HG03097 (cell line): ENCODE data around the gene THOC3.
A peak's percentile ranks its signal among the peaks of the same experiment; 100 is the strongest.
"Not testable (repeated sequence)": the region's sequence is repeated elsewhere in the genome, so short reads cannot be mapped to it uniquely, and the experiment has no call there.

Source experiments
- ATAC-seq: cut with Tn5 transposase; IDR thresholded peaks from one replicate; pipeline ENCODE4 v1.9.1; 2021; ENCODE audit not compliant: unreplicated experiment, low FRiP score

Gene THOC3

DNA sequence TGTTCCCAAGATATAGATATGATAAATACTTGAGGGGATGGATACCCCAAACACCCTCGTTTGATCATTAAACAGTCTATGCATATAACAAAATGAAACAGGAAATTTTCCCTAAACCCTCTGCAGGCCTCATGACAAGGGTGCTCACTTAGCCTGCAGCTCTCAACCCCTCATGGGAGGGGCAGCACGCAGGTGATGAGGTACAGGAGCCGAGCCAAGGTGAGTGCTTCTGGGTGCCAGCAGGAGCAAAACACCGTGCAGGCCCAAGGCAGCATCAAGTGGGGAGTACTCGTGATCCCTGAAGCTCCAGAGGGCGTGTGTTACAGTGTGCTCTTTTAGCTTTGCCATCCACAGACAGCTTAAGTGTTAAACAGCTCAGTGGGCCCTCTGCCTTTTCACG, 24.9 kb downstream of the THOC3 start:
- ATAC-seq, result not testable (repeated sequence)

DNA sequence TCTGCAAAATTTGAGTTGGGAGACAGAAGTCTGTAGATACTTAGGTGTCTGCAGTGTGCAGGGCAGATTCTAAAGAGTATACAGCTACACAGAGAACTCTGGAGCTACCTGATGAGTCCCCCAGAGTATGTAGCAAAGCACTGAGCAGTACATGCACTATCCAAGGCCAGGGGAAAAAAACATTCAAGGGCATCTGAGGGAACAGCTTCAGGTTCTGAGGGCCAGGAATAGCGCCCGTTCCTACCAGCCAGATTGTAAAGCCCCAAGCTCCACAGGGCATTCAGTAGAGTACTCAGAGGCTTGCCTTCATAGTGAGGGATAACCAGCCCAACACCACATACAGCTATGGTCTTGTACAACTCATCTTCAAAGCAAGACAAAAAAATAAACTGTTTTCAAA, 27.5 kb downstream of the THOC3 start:
- not testable (repeated sequence) for ATAC-seq

DNA sequence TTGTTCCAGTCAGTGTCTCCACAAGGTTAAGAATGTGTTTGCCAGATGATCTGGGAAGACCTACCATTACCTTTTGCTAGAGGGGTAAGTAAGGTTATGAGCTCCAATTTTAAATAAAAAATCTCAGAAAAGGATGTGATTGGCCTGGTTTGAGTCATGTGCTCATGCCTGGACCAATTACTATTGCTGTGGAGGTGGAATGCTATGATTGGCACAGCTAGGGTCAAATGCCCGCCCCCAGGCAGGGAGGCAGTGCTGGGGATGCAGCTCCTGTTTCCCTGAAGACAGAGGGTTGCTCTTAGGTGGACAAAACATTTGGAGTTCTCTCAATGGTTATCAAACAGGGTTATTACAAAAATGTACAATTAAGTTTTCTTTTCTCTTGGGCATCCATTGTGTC, 29.6 kb downstream of the THOC3 start:
- not testable (repeated sequence) for ATAC-seq

DNA sequence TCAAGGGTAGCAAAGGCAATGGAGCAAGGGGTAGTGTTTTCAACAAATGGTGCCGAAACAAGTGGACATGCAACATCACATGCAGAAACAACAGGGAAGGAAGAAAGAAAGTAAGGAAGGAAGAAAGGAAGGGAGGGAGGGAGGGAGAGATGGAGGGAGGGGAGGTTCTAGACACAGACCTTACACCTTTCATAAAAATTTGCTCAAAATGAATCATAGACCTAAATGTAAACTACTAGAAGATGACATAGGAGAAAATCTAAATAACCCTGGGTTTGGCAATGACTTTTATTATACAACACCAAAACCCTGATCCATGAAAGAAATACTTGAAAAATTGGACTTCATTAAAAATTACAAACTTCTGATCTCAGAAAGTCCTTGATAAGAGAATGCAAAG, 39.4 kb downstream of the THOC3 start:
- ATAC-seq, result not testable (repeated sequence)

DNA sequence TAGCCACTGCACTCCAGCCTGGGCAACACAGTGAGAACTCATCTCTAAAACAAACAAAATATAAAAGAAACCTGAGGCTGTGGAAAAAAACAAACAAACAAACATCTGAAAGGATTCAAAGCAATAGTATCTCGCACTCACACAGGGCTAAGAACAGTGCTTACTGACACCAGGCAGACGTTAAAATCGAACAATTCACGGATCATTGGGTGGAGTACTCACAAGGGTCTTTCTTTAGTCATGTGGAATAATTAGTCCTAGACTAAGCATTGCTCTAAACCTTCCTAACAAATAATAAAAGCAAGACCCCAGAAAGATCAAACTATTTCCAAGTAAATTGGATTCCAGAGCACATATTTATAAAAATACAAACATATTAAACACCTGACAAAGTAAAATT, 43.0 kb downstream of the THOC3 start:
- ATAC-seq, result not testable (repeated sequence)

DNA sequence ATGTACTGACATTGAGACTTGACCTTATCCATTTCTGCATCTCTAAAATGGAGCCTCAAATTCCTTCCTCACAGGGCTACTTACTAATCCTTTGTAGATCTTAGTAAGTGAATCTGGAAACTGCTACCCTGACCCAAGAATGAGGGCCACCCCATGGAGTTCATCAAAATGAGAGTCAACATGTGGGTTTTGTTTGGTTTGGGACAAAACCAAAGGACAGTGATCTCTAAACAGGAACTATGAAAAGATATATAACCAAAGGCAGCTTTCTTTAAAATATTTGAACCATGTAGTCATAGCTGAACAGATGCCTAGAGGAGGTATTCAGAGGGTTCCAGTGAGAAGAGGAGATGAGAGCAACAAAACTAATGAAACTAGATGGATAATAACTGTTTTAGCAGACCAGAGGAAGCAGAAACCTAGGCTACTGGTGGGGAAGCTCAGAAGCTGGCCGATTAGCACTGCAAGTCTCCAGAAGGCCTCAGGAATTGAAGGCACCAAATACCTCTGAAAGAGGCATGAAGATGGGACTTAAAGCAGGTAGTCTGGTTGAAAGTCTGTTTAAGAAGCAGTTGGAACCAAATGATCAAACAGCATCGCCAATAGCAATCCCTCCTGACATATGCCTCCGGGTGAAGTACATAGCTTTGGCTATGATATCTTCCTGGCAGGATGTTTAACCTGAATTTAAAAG, 45.8 kb downstream of the THOC3 start:
- no peak for ATAC-seq

DNA sequence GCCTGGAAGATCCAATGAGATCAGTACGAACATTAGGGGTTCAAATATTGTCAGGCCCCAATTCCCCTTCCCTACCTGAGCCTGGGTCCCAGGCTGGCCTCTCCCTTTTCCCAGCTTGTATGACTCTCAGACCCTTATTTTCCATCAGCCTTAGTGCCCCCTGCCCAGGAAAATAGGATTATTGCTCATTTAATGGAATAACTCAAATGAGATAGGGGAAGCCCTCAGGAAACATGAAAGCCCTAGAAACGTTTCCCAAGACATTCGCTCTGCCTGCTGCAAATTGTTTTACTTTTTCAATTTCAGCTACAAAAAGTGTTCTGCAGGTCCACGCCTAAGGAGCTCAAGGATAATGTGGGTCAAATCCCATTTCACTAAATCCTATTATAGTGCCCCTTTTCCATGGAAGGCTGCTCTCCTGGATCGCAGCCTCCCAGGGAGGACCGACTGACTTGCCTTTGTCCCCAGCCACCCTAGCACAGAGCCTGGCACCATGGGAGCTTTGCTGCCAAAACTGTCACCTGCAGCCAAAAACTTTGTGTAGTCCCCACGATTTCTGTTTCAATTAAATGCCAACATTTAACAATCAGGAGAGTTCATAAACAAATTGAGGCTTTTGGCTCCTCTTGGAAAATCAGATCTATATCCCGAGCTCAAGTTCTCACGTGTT, 46.9 kb downstream of the THOC3 start:
- ATAC-seq, result no peak

DNA sequence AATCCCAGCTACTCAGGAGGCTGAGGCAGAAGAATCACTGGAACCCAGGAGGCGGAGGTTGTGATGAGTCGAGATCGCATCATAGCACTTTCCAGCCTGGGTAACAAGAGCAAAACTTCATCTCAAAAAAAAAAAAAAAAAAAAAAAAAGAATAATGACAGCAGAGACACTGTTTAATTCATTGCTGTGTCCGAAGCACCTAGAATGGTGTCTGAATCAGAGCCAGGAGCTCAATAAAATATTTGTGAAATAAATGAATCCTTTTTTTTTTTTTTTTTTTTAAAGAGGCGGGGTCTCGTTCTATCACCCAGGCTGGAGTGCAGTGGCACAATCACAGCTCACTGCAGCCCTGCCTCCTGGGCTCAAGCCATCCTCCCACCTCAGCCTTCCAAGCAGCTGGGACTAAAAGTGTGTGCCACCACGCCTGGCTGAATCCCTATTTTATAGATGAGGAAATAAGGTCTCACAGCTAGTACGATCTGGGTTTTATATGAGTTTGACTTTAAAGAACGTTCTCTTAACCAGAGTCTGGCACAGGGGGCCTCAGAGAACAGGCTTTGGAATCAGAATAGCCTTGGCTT, 47.8 kb downstream of the THOC3 start:
- no peak for ATAC-seq

DNA sequence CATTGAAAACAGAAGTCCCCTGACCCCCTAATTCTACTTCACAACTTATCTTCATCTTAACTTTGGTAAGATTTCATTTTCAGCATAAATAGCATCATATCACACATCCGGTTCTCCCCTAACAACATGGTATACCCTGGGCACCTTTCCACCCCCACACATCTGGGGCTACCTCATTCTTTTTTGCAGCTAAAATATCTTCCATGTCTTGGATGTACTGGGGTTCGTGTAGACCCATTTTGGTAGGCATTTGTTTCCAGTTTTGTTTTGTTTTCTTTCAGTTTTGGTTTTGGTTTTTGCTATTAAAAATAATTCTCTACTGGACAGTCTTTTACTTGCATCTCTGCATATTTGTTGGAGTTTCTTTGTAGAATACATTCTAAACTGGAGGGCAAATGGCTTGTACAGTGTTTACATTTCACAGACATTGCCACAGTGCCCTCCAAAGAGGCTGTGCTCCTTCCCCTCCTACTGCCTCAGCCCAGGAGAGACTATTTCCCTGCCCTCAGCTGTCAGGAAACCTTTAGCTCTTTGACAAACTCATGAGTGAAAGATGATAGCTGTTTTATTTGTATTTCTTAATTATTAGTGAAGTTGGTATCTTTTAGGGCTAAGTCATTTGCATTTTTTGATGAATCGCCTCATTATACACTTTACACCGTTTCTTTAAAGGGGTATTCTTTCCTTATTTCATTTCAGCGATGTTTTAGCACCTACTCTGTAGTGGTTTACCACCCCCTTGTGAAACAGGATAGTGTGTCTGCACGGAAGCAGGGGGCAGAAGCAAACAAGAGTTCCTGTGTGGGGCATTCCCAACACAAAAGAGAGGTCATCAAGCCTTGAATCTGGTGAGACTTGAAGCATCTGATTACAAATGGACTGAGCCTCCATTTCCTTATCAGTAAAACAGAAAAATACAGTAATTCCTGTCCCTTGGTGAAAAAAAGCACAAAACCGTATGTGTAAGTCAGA, 52.8 kb downstream of the THOC3 start:
- peak; percentile 45 for ATAC-seq

DNA sequence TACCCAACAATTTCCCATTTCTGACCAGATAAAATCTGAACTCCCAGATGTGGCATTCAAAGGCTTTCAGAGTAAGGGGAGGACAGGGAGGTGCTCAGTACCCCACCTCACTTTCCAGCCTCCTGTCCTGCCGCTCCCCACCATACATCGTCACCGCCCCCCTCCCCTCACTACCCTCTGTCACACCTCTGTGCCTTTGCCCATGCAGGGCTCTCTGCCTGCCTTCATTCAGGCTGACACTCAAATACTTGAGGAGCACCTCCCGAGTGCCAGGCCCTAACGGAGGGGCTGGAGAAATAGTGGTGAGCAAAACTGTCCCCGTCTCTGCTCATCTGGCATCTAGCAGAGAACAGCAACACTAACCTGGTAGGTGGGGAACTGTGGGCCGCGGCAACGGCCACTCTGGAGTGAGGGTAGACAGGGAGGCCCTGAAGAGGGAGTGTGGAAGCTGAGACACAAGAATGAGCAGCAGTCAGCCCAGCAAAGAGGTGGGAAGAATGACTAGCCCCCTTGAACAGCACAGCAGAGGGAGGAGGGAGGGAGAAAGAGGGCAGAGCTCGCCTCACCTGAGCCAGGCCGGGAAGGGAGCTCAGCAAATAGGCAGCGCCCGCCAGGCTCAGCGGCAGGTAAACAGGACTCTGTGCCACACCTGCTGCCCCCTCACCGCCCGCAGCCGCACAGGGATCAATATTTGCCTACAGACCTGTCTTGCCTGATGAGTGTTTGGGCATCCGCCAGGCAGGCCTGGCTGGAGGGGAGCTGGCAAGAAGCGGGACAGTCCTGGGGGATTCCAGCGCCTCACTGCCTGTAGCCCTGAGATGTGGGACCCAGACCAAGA, 54.1 kb downstream of the THOC3 start:
- not testable (repeated sequence) for ATAC-seq

DNA sequence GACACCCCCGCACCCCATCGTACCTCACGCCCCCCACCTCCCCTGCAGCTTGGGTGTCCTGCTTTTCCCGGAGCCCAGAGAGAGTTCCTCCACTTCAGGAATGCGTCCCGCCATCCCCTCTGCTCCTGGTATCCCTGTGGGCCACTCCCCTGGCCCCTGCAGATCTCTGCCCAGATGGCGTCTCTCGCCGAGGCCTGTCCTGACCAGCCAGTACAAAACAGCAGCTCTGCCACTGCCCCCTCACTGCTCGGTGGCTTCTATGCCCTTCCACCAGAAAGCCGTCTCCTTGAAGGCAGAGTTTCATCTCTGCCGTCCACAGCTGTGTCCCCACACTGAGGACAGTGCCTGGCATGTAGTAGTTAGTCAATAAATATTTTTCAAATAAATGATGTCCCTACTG, 58.0 kb downstream of the THOC3 start:
- not testable (repeated sequence) for ATAC-seq
